H7 (cell line): ENCODE data around the gene EYS. TPM values are rescaled to one million over a fixed set of nuclear protein-coding genes. Genes with fewer than 3 reads are reported as not detected.

ENCODE experiments used
- DNase-seq: peaks from one replicate; pipeline ENCODE4 v3.0.0; 2012
- H3K27me3 ChIP-seq: 2 replicates; pipeline ENCODE4 v1.6.0; 2011; ENCODE audit warnings: mild to moderate bottlenecking, low read length; ENCODE audit not compliant: control insufficient read depth, insufficient read depth
- H3K36me3 ChIP-seq: replicated peaks from 2 replicates; pipeline ENCODE4 v1.5.1; 2011; ENCODE audit warnings: low read length; ENCODE audit not compliant: control insufficient read depth, insufficient read depth
- H3K4me3 ChIP-seq: 2 replicates; pipeline ENCODE4 v1.5.1; 2011; ENCODE audit warnings: low read depth, mild to moderate bottlenecking, control low read depth, low read length, moderate library complexity; ENCODE audit not compliant: insufficient read depth
- total RNA-seq: library from RNA; depleted of rRNA; stranded (reverse); fragments of >200 nt; shearing (Covaris generic); gene quantifications from 2 replicates; pipeline ENCODE4 v1.2.3, GENCODE V29; 2014

The EYS gene
- total RNA-seq, 1 experiment from 2014 or later, result 0.10 TPM

DNA sequence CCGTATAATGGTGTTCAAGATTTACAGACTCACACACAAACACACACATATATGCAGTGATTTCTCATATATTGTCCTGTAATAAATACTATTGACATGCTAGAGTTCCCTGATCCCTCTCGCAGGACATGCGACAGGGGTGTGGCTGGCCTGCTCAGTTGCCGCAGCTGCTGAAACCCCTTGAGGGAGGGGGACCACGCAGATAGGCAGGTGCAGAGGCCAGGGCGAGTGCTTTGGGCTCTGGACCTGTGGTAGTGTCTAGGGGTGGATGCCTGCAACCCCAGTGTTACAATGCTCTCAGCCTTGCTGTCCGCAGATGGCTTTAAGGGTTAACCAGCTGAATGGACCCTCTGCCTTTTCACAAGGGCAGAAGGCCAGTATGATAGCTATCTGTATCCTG is 706.2 kb downstream of the EYS start:
- no peak for DNase-seq
- Histone ChIP-seq H3K4me3 (no peak overlapping the region), H3K36me3 (no peaks in the 10 kb centered on the region), H3K27me3 (no peaks in the 10 kb centered on the region)

DNA sequence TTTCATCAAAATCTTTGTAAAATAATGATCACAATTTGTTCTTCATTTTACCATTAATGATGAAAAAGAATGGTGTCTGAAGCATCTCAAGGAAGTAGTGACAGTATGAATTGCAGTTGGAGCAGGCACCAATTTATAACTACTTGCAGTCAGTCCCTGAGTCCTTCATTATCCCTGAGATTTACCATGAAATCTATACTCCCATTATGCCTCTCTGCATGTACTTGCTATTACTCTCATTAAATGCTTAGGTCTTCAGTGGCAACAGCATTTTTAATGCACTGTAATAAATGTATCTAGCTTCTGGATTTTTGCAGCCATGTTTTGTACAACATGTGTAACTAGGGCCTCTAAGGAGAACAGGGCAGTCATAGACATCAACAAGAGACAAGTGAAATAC is 708.8 kb downstream of the EYS start:
- Histone ChIP-seq H3K4me3 (no peak overlapping the region), H3K36me3 (no peaks in the 10 kb centered on the region), H3K27me3 (no peaks in the 10 kb centered on the region)
- no peak for DNase-seq

DNA sequence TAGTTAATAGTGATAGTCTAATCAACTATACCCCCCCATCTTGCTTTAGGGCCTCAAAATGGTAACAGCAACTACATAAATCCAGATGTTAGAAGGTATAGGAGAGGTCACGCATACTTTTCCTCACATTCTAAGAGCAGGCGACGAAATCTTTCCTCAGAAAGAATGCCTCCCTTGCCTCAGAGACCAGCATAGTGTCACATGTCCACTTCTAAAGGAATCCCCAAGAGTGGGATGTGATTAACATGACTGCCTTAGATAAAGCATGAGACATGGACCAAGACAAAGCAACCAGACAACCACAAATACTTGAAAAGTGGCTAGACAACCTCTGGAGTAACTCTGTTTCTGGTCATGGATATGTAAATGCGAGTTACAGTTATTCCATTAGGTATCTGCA is 710.7 kb downstream of the EYS start:
- no peaks in the 10 kb centered on the region for H3K36me3 ChIP-seq
- no peak overlapping the region for H3K4me3 ChIP-seq
- no peaks in the 10 kb centered on the region for H3K27me3 ChIP-seq
- no peak for DNase-seq

DNA sequence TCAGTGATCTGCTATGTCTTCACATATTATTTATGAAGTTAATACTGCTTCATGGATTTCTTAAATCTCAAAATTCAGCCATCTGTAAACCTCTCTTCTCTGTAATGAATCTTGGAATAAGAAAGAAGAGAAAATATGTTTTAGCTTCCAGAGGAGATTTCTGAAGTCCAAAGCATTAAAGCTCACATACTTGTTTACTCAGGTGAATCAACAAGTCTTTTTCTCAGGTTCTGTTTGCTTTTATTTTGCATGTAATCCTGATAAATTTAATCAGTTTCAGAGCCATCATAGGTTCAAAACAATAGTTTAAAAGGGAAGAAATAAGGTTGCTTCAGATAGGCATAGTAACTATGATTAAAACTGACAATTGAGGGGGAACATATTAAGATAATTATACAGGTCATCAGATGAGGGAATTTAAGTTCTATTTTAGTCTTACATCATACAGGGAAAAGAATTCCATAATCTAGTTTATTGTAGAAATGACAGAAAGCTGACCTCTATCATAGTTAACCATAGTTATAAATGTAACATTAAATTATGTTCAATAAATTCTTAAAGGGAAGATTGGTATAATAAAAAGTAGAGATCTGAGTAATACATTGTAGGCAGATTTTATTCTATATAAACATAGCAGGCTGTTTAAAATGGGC is 716.2 kb downstream of the EYS start:
- Histone ChIP-seq H3K4me3 (no peak overlapping the region), H3K36me3 (no peaks in the 10 kb centered on the region)

DNA sequence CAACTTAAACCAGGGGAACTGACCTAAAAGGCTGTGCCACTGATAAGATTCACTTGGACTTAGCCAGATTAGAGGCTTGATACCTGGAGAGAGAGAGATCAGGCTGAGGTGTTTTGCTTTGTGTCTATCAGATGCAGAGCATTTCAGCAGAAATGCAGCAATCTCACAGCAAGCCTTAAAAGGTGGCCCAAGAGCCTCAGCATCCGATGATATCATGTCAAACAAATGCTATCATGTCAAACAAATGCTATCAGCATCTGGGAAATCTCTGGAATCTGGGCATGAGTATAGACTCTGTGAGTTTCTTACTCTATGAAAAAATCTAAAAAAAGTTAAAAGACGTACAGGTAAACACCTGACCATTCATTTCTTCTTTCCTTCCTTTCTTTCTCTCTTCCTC is 718.9 kb downstream of the EYS start:
- no peaks in the 10 kb centered on the region for H3K36me3 ChIP-seq
- no peak overlapping the region for H3K4me3 ChIP-seq
- no peaks in the 10 kb centered on the region for H3K27me3 ChIP-seq
- no peak for DNase-seq

More for the DNA sequence above, 716.2 kb downstream of the EYS start:
- H3K27me3 ChIP-seq, result no peaks in the 10 kb centered on the region
- DNase-seq, result no peak

DNA sequence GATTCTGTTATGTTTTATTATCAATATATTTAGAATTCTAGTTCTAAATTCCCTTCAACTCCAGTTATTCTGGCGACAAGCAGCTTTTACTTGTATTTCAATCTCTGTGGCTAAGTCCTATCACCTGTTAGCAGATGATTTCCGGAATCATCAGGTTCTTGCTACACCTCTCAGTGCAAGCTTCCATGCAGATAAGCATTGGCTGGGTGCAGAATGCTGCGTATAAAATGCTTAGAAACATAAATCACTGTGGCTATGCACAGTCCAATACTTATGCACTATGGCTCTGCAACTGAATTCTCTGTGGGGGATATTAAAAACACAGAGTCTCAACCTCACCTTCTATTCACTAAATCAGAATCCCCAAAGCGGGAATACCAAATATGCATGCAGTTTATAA is 720.0 kb downstream of the EYS start:
- Histone ChIP-seq H3K27me3 (no peaks in the 10 kb centered on the region), H3K4me3 (no peak overlapping the region), H3K36me3 (no peaks in the 10 kb centered on the region)
- no peak for DNase-seq

DNA sequence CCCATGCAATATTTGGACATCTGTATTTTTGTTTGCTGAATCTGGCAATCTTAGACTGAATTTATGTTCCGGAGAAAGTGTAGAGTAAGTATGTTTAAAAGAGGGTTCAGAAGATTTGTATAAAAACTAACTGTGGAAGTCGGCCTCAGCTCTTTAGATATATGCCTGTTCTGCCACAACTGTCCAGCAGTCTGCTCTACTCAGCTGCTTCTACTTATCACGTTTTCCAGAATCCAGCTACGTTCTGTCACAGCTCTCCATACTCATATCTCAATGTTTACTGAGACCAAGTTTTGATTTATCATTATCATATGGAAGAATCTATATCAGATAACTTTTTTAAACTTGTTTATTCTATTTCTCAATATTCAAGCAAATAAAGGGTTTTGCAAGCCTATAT is 721.3 kb downstream of the EYS start:
- no peak overlapping the region for H3K4me3 ChIP-seq
- DNase-seq, result no peak
- no peaks in the 10 kb centered on the region for H3K36me3 ChIP-seq

DNA sequence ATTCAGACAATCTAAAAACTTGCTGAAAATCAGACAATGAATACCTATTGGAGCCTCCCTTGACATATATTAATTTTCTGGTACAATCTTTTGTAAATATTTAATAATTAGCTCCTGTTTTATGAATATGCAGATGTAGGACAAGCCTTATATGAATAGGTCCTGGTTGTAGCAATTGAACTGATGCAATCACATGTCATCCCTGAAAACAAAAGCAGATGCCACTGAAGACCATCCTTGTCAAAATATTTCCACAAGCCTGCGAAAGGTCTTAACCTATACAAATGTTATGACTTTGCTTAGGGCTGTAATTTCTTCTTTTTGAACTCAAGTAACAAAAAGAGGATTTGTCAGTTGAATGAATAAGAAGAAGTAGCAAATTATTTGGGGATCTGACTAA is 722.1 kb downstream of the EYS start:
- H3K4me3 ChIP-seq, result no peak overlapping the region
- no peaks in the 10 kb centered on the region for H3K27me3 ChIP-seq
- H3K36me3 ChIP-seq, result no peaks in the 10 kb centered on the region
- no peak for DNase-seq

More for the DNA sequence above, 721.3 kb downstream of the EYS start:
- no peaks in the 10 kb centered on the region for H3K27me3 ChIP-seq

DNA sequence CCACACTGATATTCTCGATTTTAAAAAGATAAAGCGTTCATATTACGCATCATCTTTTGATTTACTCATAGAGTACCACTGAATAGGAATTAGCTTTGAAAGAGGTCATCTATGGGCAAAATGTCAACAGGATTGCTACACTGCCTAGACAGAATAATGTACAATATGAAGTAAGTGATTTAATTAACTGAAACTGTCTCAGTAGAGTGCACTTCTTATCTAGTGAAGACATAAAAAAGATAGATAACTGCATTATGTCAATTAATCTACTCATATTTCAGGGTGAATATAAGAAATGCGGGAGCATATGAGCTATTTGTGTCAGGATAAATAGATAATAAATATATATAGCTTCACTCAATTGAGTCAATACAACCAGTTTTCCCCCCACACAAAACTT is 723.9 kb downstream of the EYS start:
- Histone ChIP-seq H3K27me3 (no peaks in the 10 kb centered on the region), H3K4me3 (no peak overlapping the region), H3K36me3 (no peaks in the 10 kb centered on the region)
- no peak for DNase-seq

DNA sequence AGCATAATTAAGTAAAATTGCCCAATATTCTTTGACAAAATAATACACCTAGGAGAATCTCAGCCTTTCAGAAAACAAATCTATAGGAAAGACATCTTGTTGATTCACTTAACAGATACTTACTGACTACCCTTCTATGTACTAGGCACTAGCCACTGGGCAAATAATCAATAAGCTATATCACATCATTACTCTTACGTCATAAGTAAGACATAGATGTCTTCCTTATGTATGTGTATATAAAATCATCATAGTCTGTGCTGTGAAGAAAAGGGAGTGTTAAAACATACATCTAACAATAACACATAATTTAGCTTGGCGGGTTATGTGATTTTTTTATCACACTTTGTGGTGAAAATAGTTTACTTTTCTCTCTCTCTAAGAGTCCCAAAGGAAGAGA is 733.9 kb downstream of the EYS start:
- DNase-seq, result no peak
- Histone ChIP-seq H3K4me3 (no peak overlapping the region), H3K27me3 (no peaks in the 10 kb centered on the region), H3K36me3 (no peaks in the 10 kb centered on the region)

DNA sequence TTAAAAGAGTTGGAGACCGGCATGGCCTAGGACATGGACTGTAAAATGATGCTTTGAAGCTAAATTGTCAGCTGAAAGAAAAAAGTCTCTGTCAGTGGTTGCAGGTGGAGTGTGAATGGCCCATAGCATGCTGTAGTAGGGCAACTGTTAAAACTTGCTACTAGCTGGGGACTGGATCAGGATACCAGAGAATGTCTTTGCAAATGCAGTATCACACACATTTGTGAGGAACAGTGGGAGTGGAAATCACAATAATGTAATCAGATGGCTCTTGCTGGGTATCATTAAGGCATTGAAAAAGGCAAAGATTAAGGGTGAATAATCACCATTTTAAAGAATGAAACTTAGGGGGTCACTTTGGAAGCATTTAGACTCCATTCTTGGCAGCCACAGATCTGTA is 737.9 kb downstream of the EYS start:
- no peaks in the 10 kb centered on the region for H3K36me3 ChIP-seq
- H3K4me3 ChIP-seq, result no peak overlapping the region
- no peak for DNase-seq
- no peaks in the 10 kb centered on the region for H3K27me3 ChIP-seq

DNA sequence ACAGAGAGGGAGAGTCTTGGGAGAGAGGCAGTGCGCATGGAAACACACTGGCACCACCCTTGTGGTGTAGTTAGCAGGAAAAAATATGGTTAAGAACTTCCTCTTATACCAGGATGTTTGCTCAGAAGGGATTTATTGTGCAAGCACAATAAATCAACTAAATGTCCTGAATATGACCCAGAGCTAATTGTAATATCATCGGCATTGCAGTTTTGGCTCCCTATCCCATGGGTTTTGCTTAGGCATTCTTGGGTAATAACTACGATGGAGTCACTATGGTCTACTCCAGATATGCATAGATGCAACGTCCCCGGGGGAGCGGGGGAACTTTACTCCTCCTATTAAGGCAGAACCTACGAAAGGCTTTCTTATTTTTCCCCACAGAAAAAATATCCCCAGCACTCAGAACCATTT is 751.6 kb downstream of the EYS start:
- H3K36me3 ChIP-seq, result no peaks in the 10 kb centered on the region
- no peak overlapping the region for H3K4me3 ChIP-seq
- H3K27me3 ChIP-seq, result no peaks in the 10 kb centered on the region
- no peak for DNase-seq

DNA sequence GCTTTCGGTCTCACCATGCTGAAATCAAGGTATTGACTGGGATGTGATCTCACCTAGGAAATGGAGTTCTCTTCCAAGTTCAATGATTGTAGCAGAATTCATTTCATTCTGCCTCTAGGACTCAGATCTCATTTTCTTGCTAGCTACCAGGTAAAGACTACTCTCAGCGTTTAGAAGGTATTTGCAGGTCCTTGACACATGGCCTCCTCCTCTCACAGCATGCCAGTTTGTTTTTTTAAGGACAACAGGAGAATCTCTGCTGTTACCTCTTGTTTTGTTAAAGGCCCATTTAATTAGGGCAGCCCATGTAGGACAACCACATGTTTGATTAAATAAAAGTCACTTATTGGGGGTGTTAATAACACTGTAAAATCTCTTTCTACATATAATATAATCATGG is 757.8 kb downstream of the EYS start:
- DNase-seq, result no peak

DNA sequence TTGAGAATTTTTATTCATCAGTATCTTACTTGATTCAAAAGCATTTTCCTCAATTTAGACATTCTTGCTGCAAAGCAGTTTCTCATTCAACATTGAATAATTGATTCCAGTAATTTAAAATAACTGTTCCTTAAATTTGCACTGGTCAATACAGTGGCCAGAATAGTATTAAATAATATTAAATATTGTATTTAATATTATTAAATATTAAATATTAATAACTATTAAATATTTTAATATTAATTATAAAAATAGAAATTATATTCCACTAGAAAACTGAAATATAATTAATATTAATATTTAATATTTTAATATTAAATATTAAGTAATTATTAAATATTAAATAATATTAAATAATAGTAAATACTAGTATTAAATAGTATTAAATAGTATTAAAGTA is 758.8 kb downstream of the EYS start:
- Histone ChIP-seq H3K4me3 (no peak overlapping the region), H3K27me3 (no peaks in the 10 kb centered on the region), H3K36me3 (no peaks in the 10 kb centered on the region)
- DNase-seq, result no peak

More for the DNA sequence above, 757.8 kb downstream of the EYS start:
- no peaks in the 10 kb centered on the region for H3K36me3 ChIP-seq
- H3K27me3 ChIP-seq, result no peaks in the 10 kb centered on the region
- H3K4me3 ChIP-seq, result no peak overlapping the region

DNA sequence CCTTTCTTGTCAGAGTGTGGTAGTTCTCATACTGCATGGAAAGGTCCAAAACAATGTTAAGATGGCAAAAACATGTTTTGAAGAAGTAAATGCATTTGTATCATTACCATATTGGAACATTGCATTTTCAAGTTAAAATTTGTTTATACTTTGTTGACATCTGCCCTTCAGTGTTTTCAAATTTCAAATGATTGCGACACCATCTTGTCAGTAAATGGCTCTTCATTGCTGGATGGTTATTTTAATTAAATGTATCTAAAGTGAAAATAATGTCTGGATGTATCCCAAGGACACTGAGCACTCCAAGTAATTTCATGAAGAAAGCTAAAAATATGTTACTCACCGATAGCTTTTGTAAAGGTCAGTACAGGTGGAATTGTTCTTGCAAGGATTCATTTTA is 761.6 kb downstream of the EYS start:
- Histone ChIP-seq H3K4me3 (no peak overlapping the region), H3K27me3 (no peaks in the 10 kb centered on the region), H3K36me3 (no peaks in the 10 kb centered on the region)
- no peak for DNase-seq

DNA sequence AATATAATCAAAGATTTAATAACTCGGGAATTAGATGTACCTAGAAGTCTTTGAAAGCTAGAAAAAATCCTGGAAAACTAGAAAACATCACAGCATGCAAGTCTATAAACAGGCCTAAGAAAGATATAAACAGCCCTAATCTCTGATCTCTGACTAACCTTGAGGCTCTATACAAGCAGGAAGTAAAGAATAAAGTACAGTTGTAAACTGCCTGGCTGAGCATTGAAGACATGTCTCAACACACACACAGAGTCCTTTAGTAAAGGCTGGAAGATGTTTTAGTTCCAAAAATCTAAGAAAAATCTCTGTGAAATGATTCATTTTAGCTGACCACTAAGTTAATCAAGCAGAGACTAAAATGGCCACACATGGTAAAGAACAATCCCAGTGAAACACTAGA is 774.5 kb downstream of the EYS start:
- Histone ChIP-seq H3K27me3 (no peaks in the 10 kb centered on the region), H3K36me3 (no peaks in the 10 kb centered on the region), H3K4me3 (no peak overlapping the region)
- no peak for DNase-seq
